Measurements from ENCODE around the gene CLEC4F. TPM values are rescaled to one million over a fixed set of nuclear protein-coding genes. Genes with fewer than 3 reads are reported as not detected.

CLEC4F gene
- total and polyA plus RNA-seq, 2 of the 4 experiments (the other 2 are of a cell fraction), result not detected

GRCh38 chr2:70835643-70836042 lies 15.2 kb upstream of the CLEC4F start, which contains the start of gene CD207:
Gene CD207, minus strand, starts transcription at chr2:70835816. Its CDS starts 40 bp downstream, at chr2:70835776.
- TF ChIP-seq RCOR1 (IDR thresholded peaks at IDR 0.05; ENCODE audit: insufficient replicate concordance, low read length), result no peak
- TF ChIP-seq, protein P1, sequence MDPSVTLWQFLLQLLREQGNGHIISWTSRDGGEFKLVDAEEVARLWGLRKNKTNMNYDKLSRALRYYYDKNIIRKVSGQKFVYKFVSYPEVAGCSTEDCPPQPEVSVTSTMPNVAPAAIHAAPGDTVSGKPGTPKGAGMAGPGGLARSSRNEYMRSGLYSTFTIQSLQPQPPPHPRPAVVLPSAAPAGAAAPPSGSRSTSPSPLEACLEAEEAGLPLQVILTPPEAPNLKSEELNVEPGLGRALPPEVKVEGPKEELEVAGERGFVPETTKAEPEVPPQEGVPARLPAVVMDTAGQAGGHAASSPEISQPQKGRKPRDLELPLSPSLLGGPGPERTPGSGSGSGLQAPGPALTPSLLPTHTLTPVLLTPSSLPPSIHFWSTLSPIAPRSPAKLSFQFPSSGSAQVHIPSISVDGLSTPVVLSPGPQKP (IDR thresholded peaks at IDR 0.05; ENCODE audit: borderline replicate concordance, low read depth, low read length), result no peak
- TF ChIP-seq, protein P2, sequence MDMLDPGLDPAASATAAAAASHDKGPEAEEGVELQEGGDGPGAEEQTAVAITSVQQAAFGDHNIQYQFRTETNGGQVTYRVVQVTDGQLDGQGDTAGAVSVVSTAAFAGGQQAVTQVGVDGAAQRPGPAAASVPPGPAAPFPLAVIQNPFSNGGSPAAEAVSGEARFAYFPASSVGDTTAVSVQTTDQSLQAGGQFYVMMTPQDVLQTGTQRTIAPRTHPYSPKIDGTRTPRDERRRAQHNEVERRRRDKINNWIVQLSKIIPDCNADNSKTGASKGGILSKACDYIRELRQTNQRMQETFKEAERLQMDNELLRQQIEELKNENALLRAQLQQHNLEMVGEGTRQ (IDR thresholded peaks at IDR 0.05; ENCODE audit: low read depth, low read length), result no peak
- no peak for TF ChIP-seq MXI1 (IDR thresholded peaks at IDR 0.05; ENCODE audit: borderline replicate concordance, low read depth, low read length)
- no peak for TF ChIP-seq CHD1 (IDR thresholded peaks at IDR 0.05; ENCODE audit: low read depth, low read length)
- TF ChIP-seq, protein P3, sequence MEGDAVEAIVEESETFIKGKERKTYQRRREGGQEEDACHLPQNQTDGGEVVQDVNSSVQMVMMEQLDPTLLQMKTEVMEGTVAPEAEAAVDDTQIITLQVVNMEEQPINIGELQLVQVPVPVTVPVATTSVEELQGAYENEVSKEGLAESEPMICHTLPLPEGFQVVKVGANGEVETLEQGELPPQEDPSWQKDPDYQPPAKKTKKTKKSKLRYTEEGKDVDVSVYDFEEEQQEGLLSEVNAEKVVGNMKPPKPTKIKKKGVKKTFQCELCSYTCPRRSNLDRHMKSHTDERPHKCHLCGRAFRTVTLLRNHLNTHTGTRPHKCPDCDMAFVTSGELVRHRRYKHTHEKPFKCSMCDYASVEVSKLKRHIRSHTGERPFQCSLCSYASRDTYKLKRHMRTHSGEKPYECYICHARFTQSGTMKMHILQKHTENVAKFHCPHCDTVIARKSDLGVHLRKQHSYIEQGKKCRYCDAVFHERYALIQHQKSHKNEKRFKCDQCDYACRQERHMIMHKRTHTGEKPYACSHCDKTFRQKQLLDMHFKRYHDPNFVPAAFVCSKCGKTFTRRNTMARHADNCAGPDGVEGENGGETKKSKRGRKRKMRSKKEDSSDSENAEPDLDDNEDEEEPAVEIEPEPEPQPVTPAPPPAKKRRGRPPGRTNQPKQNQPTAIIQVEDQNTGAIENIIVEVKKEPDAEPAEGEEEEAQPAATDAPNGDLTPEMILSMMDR (conservative IDR thresholded peaks at IDR 0.05; ENCODE audit: low read depth, low read length), result no peak
- no peak for TF ChIP-seq MAZ (IDR thresholded peaks at IDR 0.05; ENCODE audit: borderline replicate concordance, low read depth, low read length)
- TF ChIP-seq RFX5 (IDR thresholded peaks at IDR 0.05; ENCODE audit: low read depth, low read length), result no peak
- TF ChIP-seq NFE2L2 (IDR thresholded peaks at IDR 0.05; ENCODE audit: low read depth, low read length), result no peak
- no peak for TF ChIP-seq BHLHE40 (IDR thresholded peaks at IDR 0.05; ENCODE audit: low read depth, low read length)
- no peak for TF ChIP-seq FOS (IDR thresholded peaks at IDR 0.05; ENCODE audit: low read depth, low read length)
- no peak within 1 kb of the TSS for H4K8ac ChIP-seq (ENCODE audit: low read depth in 2 of 2, low read length in 2 of 2)
- in situ Hi-C loops (cut with MboI; ENCODE audit: low sequenced_read_pairs) (no loop called here), dilution Hi-C loops (cut with HindIII; ENCODE audit: low sequenced_read_pairs, unreplicated experiment) (no loop called here), intact Hi-C loops (cut with micrococcal nuclease) (no loop called here)
- no peak within 1 kb of the TSS for H2AK5ac ChIP-seq (ENCODE audit: low read depth, low read length)
- no peaks in the 10 kb centered on the region for H3K4me1 ChIP-seq (ENCODE audit: control insufficient read depth, insufficient read depth, low read length)
- H4K20me1 ChIP-seq (ENCODE audit: insufficient read depth, low read length), result no peaks in the 10 kb centered on the region
- H2BK120ac ChIP-seq (ENCODE audit: low read depth, low read length), result no peak within 1 kb of the TSS
- H3K9ac ChIP-seq (ENCODE audit: low read depth, low read length), result no peak within 1 kb of the TSS
- H4K91ac ChIP-seq (ENCODE audit: insufficient read depth, low read depth, low read length), result no peak within 1 kb of the TSS
- no peak within 1 kb of the TSS for H3K4ac ChIP-seq (ENCODE audit: low read depth, low read length)
- H3K4me2 ChIP-seq (ENCODE audit: low read depth, low read length), result no peak within 1 kb of the TSS
- ATAC-seq (ENCODE audit: low read depth) (no peak), DNase-seq (no peak)
- no peaks in the 10 kb centered on the region for H3K79me1 ChIP-seq (ENCODE audit: low read depth in 1 of 2, low read length in 2 of 2)
- H2AFZ ChIP-seq (replicated peaks; ENCODE audit: low read length, poor library complexity), result no peak within 1 kb of the TSS
- no peak within 1 kb of the TSS for H2BK5ac ChIP-seq (ENCODE audit: low read depth, low read length, poor library complexity, severe bottlenecking)
- no peak within 1 kb of the TSS for H3K56ac ChIP-seq (ENCODE audit: extremely low read depth, insufficient read depth, low read length)
- WGBS, 2 experiments (ENCODE audit: extremely low coverage in 2 of 2, insufficient read length in 1 of 2), result 60% methylated on average over 2 of the region's 4 CpGs; no CpG with 5 or more reads in 1 of the 2 experiments
- no peaks in the 10 kb centered on the region for H3K36me3 ChIP-seq (ENCODE audit: control insufficient read depth, insufficient read depth, low read length)
- H4K5ac ChIP-seq (ENCODE audit: low read depth, low read length), result no peak within 1 kb of the TSS
- H3K4me3 ChIP-seq (ENCODE audit: insufficient read depth, low read depth, low read length), result no peak within 1 kb of the TSS
- H3K23ac ChIP-seq (ENCODE audit: low read depth, low read length), result no peak within 1 kb of the TSS
- no peak within 1 kb of the TSS for H3K18ac ChIP-seq (ENCODE audit: low read depth, low read length)
- H2BK20ac ChIP-seq (ENCODE audit: low read depth, low read length), result no peak within 1 kb of the TSS
- H3K27me3 ChIP-seq (ENCODE audit: control insufficient read depth, insufficient read depth, low read length), result peaks cover 7% of the 10 kb centered on the region
- H2BK15ac ChIP-seq (ENCODE audit: low read depth, low read length), result no peak within 1 kb of the TSS
- no peak within 1 kb of the TSS for H3K27ac ChIP-seq (ENCODE audit: insufficient read depth, low read length)
- POLR2A ChIA-PET (ENCODE audit: unreplicated experiment), result no interaction called here
- no peaks in the 10 kb centered on the region for H3K9me3 ChIP-seq (ENCODE audit: control insufficient read depth, insufficient read depth, low read length)
- no peak within 1 kb of the TSS for H2AK9ac ChIP-seq (replicated peaks; ENCODE audit: low read depth, low read length, poor library complexity)
- CTCF ChIA-PET, result no interaction called here
- no peak within 1 kb of the TSS for H3K14ac ChIP-seq (replicated peaks; ENCODE audit: low read depth, low read length)
- no TSS peak for BruUV-seq (replicated peaks)
- no peaks in the 10 kb centered on the region for H3K9me1 ChIP-seq (ENCODE audit: insufficient read depth, low read length)
